Stimulated activated CD4-positive, alpha-beta T cell treated with anti-CD3 and anti-CD28 coated beads, Interleukin-4, amount 100 ng/mL, for 48 hours (primary cell): Measurements from ENCODE around the gene OR1E2.
"Not testable (repeated sequence)": the region's sequence is repeated elsewhere in the genome, so short reads cannot be mapped to it uniquely, and the experiment has no call there.

Experiments used
- DNase-seq, 2 donors: peaks; one replicate each; pipeline ENCODE4 v3.0.0-alpha.2; 2020; ENCODE audit warnings: low read depth in 2 of 2

OR1E2 gene

DNA sequence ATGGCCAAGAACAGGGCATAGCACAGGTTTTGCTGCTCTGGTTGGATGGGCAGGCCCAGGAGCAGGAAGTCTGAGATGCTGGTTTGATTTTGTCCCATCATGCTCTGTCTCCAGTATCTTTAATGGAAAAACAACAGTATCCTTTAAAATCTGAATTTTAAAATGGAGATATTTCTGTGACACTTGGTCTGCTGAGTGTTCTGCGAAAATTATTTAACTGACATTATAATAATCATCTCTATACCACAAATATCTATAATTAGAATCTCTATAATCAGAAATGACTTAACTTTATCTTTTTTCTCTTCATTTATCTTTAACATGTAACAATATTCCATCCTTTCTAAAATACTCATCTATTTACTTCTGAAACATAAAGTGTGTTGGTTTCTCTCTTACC lies 35.3 kb downstream of the OR1E2 start, which contains the start of gene OR1E1:
Gene OR1E1, minus strand, starts transcription at position 101 of the 400 bp plus-strand sequence. Its CDS starts 0 bp downstream, at position 101.
- DNase-seq: no peak

DNA sequence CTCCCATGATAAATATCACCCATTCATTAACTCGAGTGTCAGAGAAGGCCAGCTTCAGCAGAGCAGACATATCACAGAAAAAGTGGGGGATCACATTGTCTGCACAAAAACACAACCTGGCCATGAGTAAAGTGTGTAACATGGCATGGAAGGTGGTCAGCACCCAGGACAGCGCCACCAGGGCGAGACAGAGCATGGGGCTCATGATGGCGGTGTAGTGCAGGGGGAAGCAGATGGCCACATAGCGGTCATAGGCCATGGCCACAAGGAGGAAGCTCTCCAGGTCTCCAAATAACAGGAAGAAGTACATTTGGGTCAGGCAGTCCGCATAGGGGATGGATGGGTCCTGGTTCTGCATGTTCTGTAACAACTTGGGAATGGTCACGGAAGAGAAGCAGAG lies 35.8 kb downstream of the OR1E2 start:
- not testable (repeated sequence) for DNase-seq

DNA sequence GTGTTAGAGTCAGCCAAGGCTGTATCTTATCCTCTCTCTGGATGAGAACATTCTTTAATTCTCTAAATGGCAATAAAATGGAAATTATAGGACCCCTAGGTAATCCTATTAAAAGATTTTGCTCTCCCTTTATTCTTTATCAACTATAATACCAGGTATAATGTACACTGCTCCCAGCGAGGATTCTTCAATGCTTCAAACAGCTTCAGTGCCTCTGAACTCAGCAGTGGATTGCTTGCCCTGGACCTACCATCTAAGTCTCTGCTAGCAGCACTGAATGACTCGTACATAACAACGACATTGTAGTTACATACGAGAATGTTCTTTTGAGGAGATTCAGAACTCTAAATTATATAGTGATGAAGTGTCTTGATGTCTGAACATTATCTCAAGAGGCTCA lies 43.9 kb downstream of the OR1E2 start:
- no peak for DNase-seq

DNA sequence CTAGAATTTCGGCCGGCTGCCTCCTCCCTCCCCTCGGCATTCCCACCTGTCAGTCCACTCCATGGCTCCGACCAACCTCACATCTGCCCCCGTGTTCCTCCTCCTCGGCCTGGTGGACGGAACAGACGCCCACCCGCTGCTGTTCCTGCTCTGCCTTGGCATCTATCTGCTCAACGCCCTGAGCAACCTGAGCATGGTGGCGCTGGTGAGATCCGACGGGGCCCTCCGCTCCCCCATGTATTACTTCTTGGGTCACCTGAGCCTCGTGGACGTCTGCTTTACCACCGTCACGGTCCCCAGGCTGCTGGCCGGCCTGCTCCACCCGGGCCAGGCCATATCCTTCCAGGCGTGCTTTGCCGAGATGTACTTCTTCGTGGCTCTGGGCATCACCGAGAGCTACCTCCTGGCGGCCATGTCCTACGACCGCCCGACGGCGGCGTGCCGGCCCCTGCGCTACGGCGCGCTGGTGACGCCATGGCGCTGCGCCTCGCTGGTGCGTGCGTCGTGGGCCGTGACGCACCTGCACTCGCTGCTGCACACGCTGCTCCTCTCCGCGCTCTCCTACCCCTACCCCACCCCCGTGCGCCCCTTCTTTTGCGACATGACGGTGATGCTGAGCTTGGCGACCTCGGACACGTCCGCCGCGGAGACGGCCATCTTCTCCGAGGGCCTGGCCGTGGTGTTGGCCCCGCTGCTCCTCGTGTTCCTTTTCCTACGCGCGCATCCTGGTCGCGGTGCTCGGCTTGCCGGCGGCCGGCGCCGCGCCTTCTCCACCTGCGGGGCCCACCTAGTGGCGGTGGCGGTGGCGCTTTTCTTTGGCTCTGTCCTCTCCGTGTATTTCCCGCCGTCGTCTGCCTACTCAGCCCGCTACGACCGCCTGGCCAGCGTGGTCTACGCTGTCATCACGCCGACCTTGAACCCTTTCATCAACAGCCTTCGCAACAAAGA lies 47.5 kb downstream of the OR1E2 start, which contains the start of gene OR3A2:
Gene OR3A2, minus strand, starts transcription at position 440 of the 948 bp plus-strand sequence.
- peak; percentile 8 to 28 for DNase-seq
